ENCODE measurements around the gene R3HDM4. TPM values are rescaled to one million over a fixed set of nuclear protein-coding genes. Genes with fewer than 3 reads are reported as not detected.
A peak's percentile ranks its signal among the peaks of the same experiment; 100 is the strongest.
"Not testable (repeated sequence)": the region's sequence is repeated elsewhere in the genome, so short reads cannot be mapped to it uniquely, and the experiment has no call there.

The R3HDM4 gene
- total RNA-seq: 10 to 100 TPM; 20.9 to 23.6 TPM
- 10 to 100 TPM; 71.6 to 72.2 TPM for polyA plus RNA-seq (ENCODE audit: insufficient read length in 2 of 2)
- long read RNA-seq, donor 1, transcript R3HDM4-201 (8 exons, 1,815 nt): major isoform, 17 of 18 reads
- long read RNA-seq, donor 1, partial matches to known transcripts: 0 of 18 reads
- long read RNA-seq, donor 1, other reads (novel, unspliced or antisense): 0 of 18 reads
- long read RNA-seq, donor 2, transcript R3HDM4-201 (8 exons, 1,815 nt): major isoform, 6 of 6 reads
- long read RNA-seq, donor 2, partial matches to known transcripts: 0 of 6 reads
- long read RNA-seq, donor 2, other reads (novel, unspliced or antisense): 0 of 6 reads
- long read RNA-seq, donor 3, transcript R3HDM4-201 (8 exons, 1,815 nt): major isoform, 5 of 49 reads
- long read RNA-seq, donor 3, partial matches to known transcripts: 44 of 49 reads
- long read RNA-seq, donor 3, other reads (novel, unspliced or antisense): 0 of 49 reads
- long read RNA-seq, donor 4, transcript R3HDM4-201 (8 exons, 1,815 nt): major isoform, 11 of 11 reads
- long read RNA-seq, donor 4, partial matches to known transcripts: 0 of 11 reads
- long read RNA-seq, donor 4, other reads (novel, unspliced or antisense): 0 of 11 reads

GRCh38 chr19:913080-913748 lies at the start of gene R3HDM4:
R3HDM4 (minus strand) TSS chr19:913219; CDS start chr19:913157, 62 bp downstream.
- WGBS (ENCODE audit: insufficient coverage): under 1% methylated on average over 75 of the region's 76 CpGs
- H3K9me3 ChIP-seq (ENCODE audit: control insufficient read depth, insufficient read depth, low read length): no peaks in the 10 kb centered on the region
- H3K36me3 ChIP-seq (ENCODE audit: control insufficient read depth, insufficient read depth, low read length): peaks cover 14% of the 10 kb centered on the region
- H3K27ac ChIP-seq (ENCODE audit: low read depth, low read length): peak within 1 kb of the TSS; percentile 54
- DNase-seq (ENCODE audit: low read depth in 4 of 6, low spot score in 6 of 6): peak in 3 of 6 donors; percentile 43 to 88 (median 87)
- H3K4me3 ChIP-seq (ENCODE audit: low read depth, low read length): peak within 1 kb of the TSS; percentile 82
- H3K27me3 ChIP-seq (ENCODE audit: control insufficient read depth, insufficient read depth, low read length): peaks cover 15% of the 10 kb centered on the region
- peaks cover 27% of the 10 kb centered on the region for H3K4me1 ChIP-seq (ENCODE audit: control insufficient read depth, insufficient read depth, low read length)

DNA sequence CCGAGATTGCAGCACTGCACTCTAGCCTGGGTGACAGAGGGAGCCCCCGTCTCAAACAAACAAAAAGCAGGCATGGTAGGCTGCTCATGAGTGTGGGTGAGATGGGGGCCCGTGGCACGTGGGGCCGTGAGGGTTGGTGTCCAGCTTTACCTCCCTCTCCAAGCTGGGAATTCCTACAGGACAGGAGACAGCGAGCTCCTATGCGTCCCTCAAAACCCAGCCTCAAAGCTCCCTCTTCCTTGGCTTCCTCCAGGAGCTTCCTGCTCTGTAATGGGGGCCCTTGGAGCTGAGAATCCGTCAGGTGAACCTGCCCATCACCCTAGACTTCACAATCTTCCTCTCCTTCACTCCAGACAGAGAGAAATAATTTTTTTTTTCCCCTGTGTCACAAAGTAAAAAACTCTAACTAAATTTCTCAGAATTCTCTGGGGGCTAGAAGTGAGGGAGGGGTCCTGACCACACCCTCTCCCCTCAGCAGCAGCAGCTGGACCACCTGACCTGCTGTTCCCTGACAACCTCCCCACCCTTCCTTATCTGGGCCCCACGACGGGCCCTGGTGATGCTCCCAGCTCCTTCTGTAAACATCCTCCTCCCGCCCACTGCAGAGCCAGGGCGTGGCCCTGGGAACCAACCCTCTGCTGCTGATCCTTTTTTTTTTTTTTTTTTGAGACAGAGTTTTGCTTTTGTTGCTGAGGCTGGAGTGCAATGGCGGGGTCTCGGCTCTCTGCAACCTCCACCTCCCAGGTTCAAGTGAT lies 49.0 kb upstream of the R3HDM4 start:
- H3K4me1 ChIP-seq (ENCODE audit: control insufficient read depth, insufficient read depth, low read length): peaks cover 13% of the 10 kb centered on the region
- H3K27ac ChIP-seq (ENCODE audit: low read depth, low read length): no peak overlapping the region
- H3K27me3 ChIP-seq (ENCODE audit: control insufficient read depth, insufficient read depth, low read length): no peaks in the 10 kb centered on the region
- H3K4me3 ChIP-seq (ENCODE audit: low read depth, low read length): no peak overlapping the region
- no peak for DNase-seq (ENCODE audit: low read depth in 4 of 6, low spot score in 6 of 6)
- WGBS (ENCODE audit: insufficient coverage): 94% methylated on average over 2 of the region's 14 CpGs
- H3K9me3 ChIP-seq (ENCODE audit: control insufficient read depth, insufficient read depth, low read length): no peaks in the 10 kb centered on the region
- peaks cover 66% of the 10 kb centered on the region for H3K36me3 ChIP-seq (ENCODE audit: control insufficient read depth, insufficient read depth, low read length)

- 74% methylated on average over 8 of the region's 8 CpGs for WGBS (ENCODE audit: insufficient coverage)
- Histone ChIP-seq H3K9me3 (ENCODE audit: control insufficient read depth, insufficient read depth, low read length) (no peaks in the 10 kb centered on the region), H3K4me1 (ENCODE audit: control insufficient read depth, insufficient read depth, low read length) (peaks cover 28% of the 10 kb centered on the region)
These were observed 47.6 kb upstream of the R3HDM4 start for GRCh38 chr19:960601-960938.

GRCh38 chr19:960020-960419 lies 47.0 kb upstream of the R3HDM4 start:
- Histone ChIP-seq H3K27ac (ENCODE audit: low read depth, low read length) (no peak overlapping the region), H3K27me3 (ENCODE audit: control insufficient read depth, insufficient read depth, low read length) (no peaks in the 10 kb centered on the region), H3K4me1 (ENCODE audit: control insufficient read depth, insufficient read depth, low read length) (peaks cover 33% of the 10 kb centered on the region), H3K9me3 (ENCODE audit: control insufficient read depth, insufficient read depth, low read length) (no peaks in the 10 kb centered on the region), H3K4me3 (ENCODE audit: low read depth, low read length) (no peak overlapping the region), H3K36me3 (ENCODE audit: control insufficient read depth, insufficient read depth, low read length) (peaks cover 70% of the 10 kb centered on the region)
- DNase-seq (ENCODE audit: low read depth in 4 of 6, low spot score in 6 of 6): no peak
- WGBS (ENCODE audit: insufficient coverage): 77% methylated on average over 10 of the region's 12 CpGs

More at GRCh38 chr19:960601-960938, 47.6 kb upstream of the R3HDM4 start:
- H3K27me3 ChIP-seq (ENCODE audit: control insufficient read depth, insufficient read depth, low read length): no peaks in the 10 kb centered on the region
- DNase-seq (ENCODE audit: low read depth in 4 of 6, low spot score in 6 of 6): no peak
- H3K36me3 ChIP-seq (ENCODE audit: control insufficient read depth, insufficient read depth, low read length): peaks cover 68% of the 10 kb centered on the region
- no peak overlapping the region for H3K27ac ChIP-seq (ENCODE audit: low read depth, low read length)
- H3K4me3 ChIP-seq (ENCODE audit: low read depth, low read length): no peak overlapping the region

DNA sequence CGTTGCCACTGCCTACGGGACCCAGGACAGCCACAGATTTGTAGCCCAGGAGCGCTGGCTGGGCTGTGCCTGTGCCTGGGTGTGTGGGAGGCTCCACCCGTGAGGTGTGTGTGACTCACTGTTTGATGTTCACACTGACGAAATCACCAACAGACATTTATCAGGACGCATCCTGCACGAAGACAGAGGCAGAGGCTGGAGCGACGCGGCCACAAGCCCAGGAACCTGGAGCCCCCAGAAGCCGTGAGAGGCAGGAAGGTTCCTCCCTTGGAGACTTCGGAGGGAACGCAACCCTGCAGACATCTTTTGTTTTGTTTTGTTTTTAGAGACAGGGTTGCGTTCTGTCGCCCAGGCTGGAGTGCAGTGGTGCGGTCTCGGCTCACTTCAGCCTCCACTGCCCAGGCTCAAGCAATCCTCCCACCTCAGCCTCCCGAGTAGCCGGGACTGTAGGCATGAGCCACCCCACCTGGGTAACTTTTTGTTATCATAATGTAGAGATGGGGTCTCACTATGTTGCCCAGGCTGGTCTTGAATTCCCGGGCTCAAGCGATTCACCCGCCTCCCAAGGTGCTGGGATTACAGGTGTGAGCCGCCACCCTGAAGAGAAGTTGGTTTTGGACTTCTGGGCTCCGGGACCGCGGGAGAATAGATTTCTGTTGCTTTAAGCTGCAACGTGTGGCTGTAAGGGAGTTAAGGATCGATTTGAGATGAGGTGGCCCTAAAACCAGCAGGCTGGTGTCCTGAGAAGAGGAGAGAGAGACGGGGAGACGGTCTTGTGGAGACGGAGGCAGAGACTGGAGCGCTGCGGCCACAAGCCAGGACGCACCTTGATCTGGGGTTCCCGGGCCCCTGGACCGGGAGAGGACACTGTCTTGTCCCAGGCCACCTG lies 46.2 kb upstream of the R3HDM4 start:
- no peak overlapping the region for H3K27ac ChIP-seq (ENCODE audit: low read depth, low read length)
- H3K4me3 ChIP-seq (ENCODE audit: low read depth, low read length): no peak overlapping the region
- no peak for DNase-seq (ENCODE audit: low read depth in 4 of 6, low spot score in 6 of 6)
- H3K9me3 ChIP-seq (ENCODE audit: control insufficient read depth, insufficient read depth, low read length): no peaks in the 10 kb centered on the region
- H3K36me3 ChIP-seq (ENCODE audit: control insufficient read depth, insufficient read depth, low read length): peaks cover 66% of the 10 kb centered on the region
- no peaks in the 10 kb centered on the region for H3K27me3 ChIP-seq (ENCODE audit: control insufficient read depth, insufficient read depth, low read length)
- WGBS (ENCODE audit: insufficient coverage): 96% methylated on average over 27 of the region's 36 CpGs
- H3K4me1 ChIP-seq (ENCODE audit: control insufficient read depth, insufficient read depth, low read length): peaks cover 34% of the 10 kb centered on the region

- peaks cover 54% of the 10 kb centered on the region for H3K36me3 ChIP-seq (ENCODE audit: control insufficient read depth, insufficient read depth, low read length)
- not testable (repeated sequence) for DNase-seq (ENCODE audit: low read depth in 4 of 6, low spot score in 6 of 6); H3K9me3 ChIP-seq (ENCODE audit: control insufficient read depth, insufficient read depth, low read length); H3K27me3 ChIP-seq (ENCODE audit: control insufficient read depth, insufficient read depth, low read length); H3K27ac ChIP-seq (ENCODE audit: low read depth, low read length); H3K4me3 ChIP-seq (ENCODE audit: low read depth, low read length)
- peaks cover 50% of the 10 kb centered on the region for H3K4me1 ChIP-seq (ENCODE audit: control insufficient read depth, insufficient read depth, low read length)
- WGBS (ENCODE audit: insufficient coverage): 81% methylated on average over 4 of the region's 9 CpGs
These were observed 44.6 kb upstream of the R3HDM4 start for GRCh38 chr19:957578-957977.

- WGBS (ENCODE audit: insufficient coverage): 41% methylated on average over 16 of the region's 27 CpGs
- Histone ChIP-seq H3K4me3 (ENCODE audit: low read depth, low read length) (no peak overlapping the region), H3K4me1 (ENCODE audit: control insufficient read depth, insufficient read depth, low read length) (peaks cover 55% of the 10 kb centered on the region), H3K9me3 (ENCODE audit: control insufficient read depth, insufficient read depth, low read length) (no peaks in the 10 kb centered on the region), H3K27ac (ENCODE audit: low read depth, low read length) (no peak overlapping the region), H3K27me3 (ENCODE audit: control insufficient read depth, insufficient read depth, low read length) (no peaks in the 10 kb centered on the region), H3K36me3 (ENCODE audit: control insufficient read depth, insufficient read depth, low read length) (peaks cover 53% of the 10 kb centered on the region)
- DNase-seq (ENCODE audit: low read depth in 4 of 6, low spot score in 6 of 6): peak in 1 of 6 donors; percentile 29
These were observed 43.9 kb upstream of the R3HDM4 start for GRCh38 chr19:956766-957440.

GRCh38 chr19:955803-956765 lies 43.1 kb upstream of the R3HDM4 start:
- Histone ChIP-seq H3K4me1 (ENCODE audit: control insufficient read depth, insufficient read depth, low read length) (peaks cover 58% of the 10 kb centered on the region), H3K9me3 (ENCODE audit: control insufficient read depth, insufficient read depth, low read length) (no peaks in the 10 kb centered on the region), H3K27ac (ENCODE audit: low read depth, low read length) (no peak overlapping the region), H3K4me3 (ENCODE audit: low read depth, low read length) (no peak overlapping the region), H3K27me3 (ENCODE audit: control insufficient read depth, insufficient read depth, low read length) (no peaks in the 10 kb centered on the region), H3K36me3 (ENCODE audit: control insufficient read depth, insufficient read depth, low read length) (peaks cover 50% of the 10 kb centered on the region)
- WGBS (ENCODE audit: insufficient coverage): 62% methylated on average over 47 of the region's 55 CpGs
- DNase-seq (ENCODE audit: low read depth in 4 of 6, low spot score in 6 of 6): no peak

All from spinal cord (tissue), 10 donors.